Superior temporal gyrus (tissue), 1 donor: Measurements from ENCODE around the gene SHMT2.

Experiments used
- DNase-seq: peaks from one replicate; pipeline ENCODE4 v3.0.0-alpha.2; 2016; ENCODE audit errors: extremely low spot score

Gene SHMT2

GRCh38 chr12:57214398-57214781, 15.1 kb upstream of the SHMT2 start:
- DNase-seq = peak; percentile 50

GRCh38 chr12:57215065-57215464, 14.4 kb upstream of the SHMT2 start:
- no peak for DNase-seq

- DNase-seq = no peak
Measured at GRCh38 chr12:57215668-57216013, 13.9 kb upstream of the SHMT2 start.

- no peak for DNase-seq
Measured at GRCh38 chr12:57216014-57216911, 13.2 kb upstream of the SHMT2 start, which contains the start of gene NXPH4. TSS of gene NXPH4 (plus strand) at chr12:57216794. CDS start at chr12:57216970, 176 bp downstream.

- no peak for DNase-seq
Measured at GRCh38 chr12:57216921-57217879, 12.3 kb upstream of the SHMT2 start.

GRCh38 chr12:57218030-57218853, 11.3 kb upstream of the SHMT2 start:
- DNase-seq = no peak

GRCh38 chr12:57219205-57219992, 10.1 kb upstream of the SHMT2 start:
- DNase-seq = no peak

GRCh38 chr12:57219993-57220754, 9.3 kb upstream of the SHMT2 start:
- no peak for DNase-seq

GRCh38 chr12:57220770-57221168, 8.7 kb upstream of the SHMT2 start:
- no peak for DNase-seq

GRCh38 chr12:57221169-57221917, 8.2 kb upstream of the SHMT2 start:
- no peak for DNase-seq

- DNase-seq = no peak
Measured at GRCh38 chr12:57222286-57223190, 7.0 kb upstream of the SHMT2 start.

- no peak for DNase-seq
Measured at GRCh38 chr12:57223191-57224165, 6.0 kb upstream of the SHMT2 start.

GRCh38 chr12:57224278-57224972, 5.1 kb upstream of the SHMT2 start:
- no peak for DNase-seq

GRCh38 chr12:57224973-57225679, 4.4 kb upstream of the SHMT2 start:
- no peak for DNase-seq

- DNase-seq = no peak
Measured at GRCh38 chr12:57225680-57226210, 3.8 kb upstream of the SHMT2 start.
